ENCODE results near the gene KCNK3. TPM values are rescaled to one million over a fixed set of nuclear protein-coding genes. Genes with fewer than 3 reads are reported as not detected.

Gene KCNK3
- total RNA-seq, 1 donor from 2014 or later, result not detected

- Mint-ChIP-seq H3K27ac (ENCODE audit: unreplicated experiment) (no peak overlapping the region), H3K36me3 (ENCODE audit: low read depth, unreplicated experiment) (no peaks in the 10 kb centered on the region), H3K27me3 (ENCODE audit: unreplicated experiment) (peaks cover 3% of the 10 kb centered on the region), H3K9me3 (ENCODE audit: unreplicated experiment) (no peaks in the 10 kb centered on the region), H3K4me1 (ENCODE audit: unreplicated experiment) (peaks cover 2% of the 10 kb centered on the region), H3K4me3 (ENCODE audit: unreplicated experiment) (no peak overlapping the region)
- no peak for TF ChIP-seq CTCF (IDR thresholded peaks at IDR 0.05; ENCODE audit: unreplicated experiment)
- DNase-seq (ENCODE audit: low spot score), result no peak
Measured at GRCh38 chr2:26723991-26724750, 31.6 kb downstream of the KCNK3 start.

- Mint-ChIP-seq H3K9me3 (ENCODE audit: unreplicated experiment) (no peaks in the 10 kb centered on the region), H3K4me1 (ENCODE audit: unreplicated experiment) (peaks cover 2% of the 10 kb centered on the region), H3K27me3 (ENCODE audit: unreplicated experiment) (peaks cover 2% of the 10 kb centered on the region), H3K27ac (ENCODE audit: unreplicated experiment) (no peak overlapping the region), H3K36me3 (ENCODE audit: low read depth, unreplicated experiment) (no peaks in the 10 kb centered on the region), H3K4me3 (ENCODE audit: unreplicated experiment) (no peak overlapping the region)
- TF ChIP-seq CTCF (IDR thresholded peaks at IDR 0.05; ENCODE audit: unreplicated experiment), result no peak
- no peak for DNase-seq (ENCODE audit: low spot score)
Measured at GRCh38 chr2:26724784-26725520, 32.4 kb downstream of the KCNK3 start.

GRCh38 chr2:26725521-26725820 is 32.9 kb downstream of the KCNK3 start:
- no peak overlapping the region for H3K27ac Mint-ChIP-seq (ENCODE audit: unreplicated experiment)
- H3K4me1 Mint-ChIP-seq (ENCODE audit: unreplicated experiment), result peaks cover 2% of the 10 kb centered on the region
- H3K36me3 Mint-ChIP-seq (ENCODE audit: low read depth, unreplicated experiment), result no peaks in the 10 kb centered on the region
- H3K27me3 Mint-ChIP-seq (ENCODE audit: unreplicated experiment), result peaks cover 2% of the 10 kb centered on the region
- TF ChIP-seq CTCF (IDR thresholded peaks at IDR 0.05; ENCODE audit: unreplicated experiment), result no peak
- H3K4me3 Mint-ChIP-seq (ENCODE audit: unreplicated experiment), result no peak overlapping the region
- no peak for DNase-seq (ENCODE audit: low spot score)
- H3K9me3 Mint-ChIP-seq (ENCODE audit: unreplicated experiment), result no peaks in the 10 kb centered on the region

GRCh38 chr2:26726228-26726627 is 33.7 kb downstream of the KCNK3 start:
- Mint-ChIP-seq H3K4me3 (ENCODE audit: unreplicated experiment) (no peak overlapping the region), H3K27me3 (ENCODE audit: unreplicated experiment) (peaks cover 3% of the 10 kb centered on the region), H3K36me3 (ENCODE audit: low read depth, unreplicated experiment) (no peaks in the 10 kb centered on the region), H3K4me1 (ENCODE audit: unreplicated experiment) (peaks cover 2% of the 10 kb centered on the region), H3K27ac (ENCODE audit: unreplicated experiment) (no peak overlapping the region), H3K9me3 (ENCODE audit: unreplicated experiment) (no peaks in the 10 kb centered on the region)
- no peak for TF ChIP-seq CTCF (IDR thresholded peaks at IDR 0.05; ENCODE audit: unreplicated experiment)
- no peak for DNase-seq (ENCODE audit: low spot score)
